Lung (tissue), 12 donors: ENCODE results near the gene TULP4. TPM values are rescaled to one million over a fixed set of nuclear protein-coding genes. Genes with fewer than 3 reads are reported as not detected.
A peak's percentile ranks its signal among the peaks of the same experiment; 100 is the strongest.

Experiments used
- ATAC-seq: fragments of 200-7000 bp; cut with Tn5 transposase; one replicate; pipeline ENCODE4 v1.9.1; 2020; ENCODE audit warnings: moderate number of reproducible peaks; ENCODE audit not compliant: insufficient read depth, low FRiP score
- DNase-seq, 3 donors: peaks; one replicate each; pipeline ENCODE4 v3.0.0-alpha.2; 2013 to 2017
- H3K27ac ChIP-seq, 2 donors: one replicate each; pipeline ENCODE4 v1.5.1; 2013; ENCODE audit warnings: mild to moderate bottlenecking in 2 of 2, moderate library complexity in 2 of 2, control low read depth in 1 of 2, inconsistent platforms in 1 of 2, low read depth in 1 of 2, low read length in 1 of 2
- H3K27me3 ChIP-seq, 3 donors: one replicate each; pipeline ENCODE4 v1.5.1; 2013; ENCODE audit warnings: low read length in 2 of 3; ENCODE audit not compliant: control insufficient read depth in 3 of 3, insufficient read depth in 3 of 3
- H3K36me3 ChIP-seq, 4 donors: one replicate each; pipeline ENCODE4 v1.5.1; 2013; ENCODE audit warnings: low read length in 4 of 4, mild to moderate bottlenecking in 1 of 4, moderate library complexity in 1 of 4; ENCODE audit not compliant: control insufficient read depth in 4 of 4, insufficient read depth in 4 of 4
- H3K4me1 ChIP-seq, 5 donors: one replicate each; pipeline ENCODE4 v1.5.1; 2013; ENCODE audit warnings: low read length in 5 of 5, mild to moderate bottlenecking in 2 of 5, moderate library complexity in 1 of 5; ENCODE audit not compliant: control insufficient read depth in 5 of 5, insufficient read depth in 5 of 5
- H3K4me3 ChIP-seq: one replicate; pipeline ENCODE4 v1.5.1; 2013; ENCODE audit warnings: mild to moderate bottlenecking, control low read depth, moderate library complexity
- H3K9ac ChIP-seq, 2 donors: one replicate each; pipeline ENCODE4 v1.5.1; 2013; ENCODE audit warnings: low read length in 2 of 2, control low read depth in 1 of 2; ENCODE audit not compliant: insufficient read depth in 1 of 2
- H3K9me3 ChIP-seq, 4 donors: one replicate each; pipeline ENCODE4 v1.5.1; 2013; ENCODE audit warnings: low read length in 3 of 4, mild to moderate bottlenecking in 1 of 4, moderate library complexity in 1 of 4; ENCODE audit not compliant: control insufficient read depth in 4 of 4, insufficient read depth in 3 of 4
- CTCF ChIP-seq: IDR thresholded peaks from 2 replicates; pipeline ENCODE4 v1.5.1; 2012; ENCODE audit warnings: mild to moderate bottlenecking; ENCODE audit errors: control extremely low read depth, extremely low read depth
- WGBS, 2 donors: extraction: QIAGEN DNeasy Blood & Tissue Kit; methylation state at CpG; one replicate each; pipeline ENCODE4 v1.1.7; 2013; 5-methylcytosine and 5-hydroxymethylcytosine counted together
- polyA plus RNA-seq, 2 donors: library from polyadenylated mRNA; stranded (reverse); fragments of 200-250 nt; gene quantifications; one replicate each; pipeline ENCODE4 v1.2.1, GENCODE V29; 2013
- total RNA-seq, 2 donors: library from RNA; depleted of rRNA in 1 of 2; stranded (reverse); fragments of >200 nt in 1 of 2; gene quantifications; one replicate each; pipeline ENCODE4 v1.2.1, GENCODE V29; 2014 to 2021
- donor health status: control.
- donor health status: control.
- donor health status: Bipolar disorder and iron deficiency.
- donor health status: healthy.
- donor health status: DM: yes; HTN: yes; CAD: no.

The TULP4 gene
- total and polyA plus RNA-seq, 4 donors: 4.5 to 147 (median 39.2) TPM

GRCh38 chr6:158539413-158539812, 227.1 kb downstream of the TULP4 start:
- ATAC-seq: no peak
- Histone ChIP-seq H3K9ac (no peak overlapping the region), H3K27me3 (peaks cover 0 to 5% (median 3%) of the 10 kb centered on the region in 3 donors), H3K9me3 (no peaks in the 10 kb centered on the region), H3K4me1 (peaks cover 0 to 19% (median 4%) of the 10 kb centered on the region in 5 donors), H3K36me3 (no peaks in the 10 kb centered on the region), H3K27ac (no peak overlapping the region), H3K4me3 (no peak overlapping the region)
- WGBS, 2 donors: 63 to 68% methylated on average over 7 of the region's 7 CpGs
- peak; percentile 68 to 87 (median 81) for DNase-seq
- no peak for TF ChIP-seq CTCF

GRCh38 chr6:158539881-158540280, 227.6 kb downstream of the TULP4 start:
- H3K27me3 ChIP-seq: peaks cover 0 to 5% (median 3%) of the 10 kb centered on the region in 3 donors
- no peak for TF ChIP-seq CTCF

GRCh38 chr6:158543606-158544185, 231.4 kb downstream of the TULP4 start:
- DNase-seq: no peak
- WGBS, 2 donors: 87 to 89% methylated on average over 12 of the region's 12 CpGs
- no peaks in the 10 kb centered on the region for H3K36me3 ChIP-seq
- no peak for ATAC-seq
- peaks cover 0 to 2% (median 0%) of the 10 kb centered on the region in 3 donors for H3K27me3 ChIP-seq
- TF ChIP-seq CTCF: no peak
- peaks cover 0 to 13% (median 0%) of the 10 kb centered on the region in 5 donors for H3K4me1 ChIP-seq
- H3K4me3 ChIP-seq: no peak overlapping the region
- H3K9me3 ChIP-seq: peaks cover 0 to 1% (median 0%) of the 10 kb centered on the region in 4 donors
- H3K9ac ChIP-seq: no peak overlapping the region
- no peak overlapping the region for H3K27ac ChIP-seq

More at GRCh38 chr6:158539881-158540280, 227.6 kb downstream of the TULP4 start:
- WGBS, 2 donors: 86 to 89% methylated on average over 6 of the region's 6 CpGs
- H3K9me3 ChIP-seq: no peaks in the 10 kb centered on the region
- peaks cover 0 to 19% (median 4%) of the 10 kb centered on the region in 5 donors for H3K4me1 ChIP-seq
- H3K36me3 ChIP-seq: no peaks in the 10 kb centered on the region
- H3K27ac ChIP-seq: no peak overlapping the region
- no peak overlapping the region for H3K4me3 ChIP-seq
- no peak for DNase-seq
- ATAC-seq: no peak
- H3K9ac ChIP-seq: no peak overlapping the region

GRCh38 chr6:158544428-158544827, 232.2 kb downstream of the TULP4 start:
- peak in 1 of 3 donors; percentile 17 for DNase-seq
- H3K9ac ChIP-seq: no peak overlapping the region
- no peak for TF ChIP-seq CTCF
- WGBS, 2 donors: 89 to 94% methylated on average over 12 of the region's 12 CpGs
- H3K27ac ChIP-seq: no peak overlapping the region
- H3K27me3 ChIP-seq: no peaks in the 10 kb centered on the region
- peaks cover 0 to 1% (median 0%) of the 10 kb centered on the region in 4 donors for H3K9me3 ChIP-seq
- peaks cover 0 to 7% (median 0%) of the 10 kb centered on the region in 5 donors for H3K4me1 ChIP-seq
- no peak for ATAC-seq
- H3K36me3 ChIP-seq: no peaks in the 10 kb centered on the region
- H3K4me3 ChIP-seq: no peak overlapping the region
